ENCODE results near the gene SPTBN1. TPM values are rescaled to one million over a fixed set of nuclear protein-coding genes. Genes with fewer than 3 reads are reported as not detected.
A peak's percentile ranks its signal among the peaks of the same experiment; 100 is the strongest.

The SPTBN1 gene
- total and polyA plus RNA-seq, 9 of the 15 experiments (the other 6 are each of a cell fraction or from before 2014, with no cell fraction given) = 8.9 to 66.8 (median 31.4) TPM

GRCh38 chr2:54572636-54573536, 116.8 kb downstream of the SPTBN1 start:
- in situ Hi-C loops (cut with MboI) = no loop called here
- Histone ChIP-seq H3K79me2 (ENCODE audit: control insufficient read depth, insufficient read depth, low read length) (peaks cover 89% of the 10 kb centered on the region), H3K27ac (ENCODE audit: extremely low read depth, low read depth, low read length) (peak overlapping the region; percentile 70; the same call in 2 of the 3 replicates), H2AFZ (ENCODE audit: low read depth, low read length) (no peak overlapping the region), H3K27me3 (ENCODE audit: control insufficient read depth in 2 of 2, insufficient read depth in 2 of 2, low read length in 2 of 2) (no peaks in the 10 kb centered on the region), H4K20me1 (replicated peaks; ENCODE audit: control insufficient read depth, insufficient read depth, low read length) (peaks cover 39% of the 10 kb centered on the region), H3K36me3 (ENCODE audit: control insufficient read depth, insufficient read depth, low read length) (peaks cover 8% of the 10 kb centered on the region; the same call in 1 of the 3 replicates), H3K4me2 (ENCODE audit: insufficient read depth, low read length) (no peak overlapping the region; the same call in 1 of the 2 replicates), H3K9ac (ENCODE audit: insufficient read depth in 1 of 2, low read depth in 2 of 2, low read length in 2 of 2) (peak overlapping the region; percentile 30 to 62; a peak in 2 of 4 replicates), H3K9me3 (replicated peaks; ENCODE audit: control insufficient read depth, insufficient read depth, low read depth, low read length) (no peaks in the 10 kb centered on the region), H3K9me1 (ENCODE audit: control insufficient read depth, insufficient read depth, low read length) (peaks cover 9% of the 10 kb centered on the region), H3K4me1 (replicated peaks in 1 of 2; ENCODE audit: control insufficient read depth in 2 of 2, insufficient read depth in 2 of 2, low read length in 2 of 2) (peaks cover 23 to 73% of the 10 kb centered on the region in 2 experiments), H3K4me3 (no peak overlapping the region)
- CTCF ChIA-PET (ENCODE audit: low intra/inter-chr PET ratio) = no interaction called here
- FAIRE-seq (peak; percentile 15), ATAC-seq (peak; percentile 2; the same call in 1 of the 3 replicates), DNase-seq (ENCODE audit: extremely low read depth in 1 of 4, low spot score in 3 of 4) (peak in 1 of 4 experiments; percentile 18)
- POLR2A ChIA-PET = interaction anchor here (1.6 to 1.8 kb wide), 3 partner anchors 13 to 26 kb away, joined by 6 to 15 read pairs (median 6); no protein-coding TSS in a partner anchor
- WGBS (ENCODE audit: insufficient coverage, low coverage, missing lambda C conversion rate) = 28% methylated on average over 9 of the region's 9 CpGs
- no TSS peak for BruUV-seq (replicated peaks)
- intact Hi-C loops (cut with micrococcal nuclease) = loop anchor here (2.0 to 5.0 kb wide), 2 partner anchors 14 to 84 kb away; no protein-coding TSS in a partner anchor
- TF ChIP-seq PPARD (CRISPR knock-in tag; IDR thresholded peaks at IDR 0.05) = no peak
- no peak for TF ChIP-seq RFX5 (IDR thresholded peaks at IDR 0.05; ENCODE audit: low read depth, low read length)
- peak; percentile 13; the same call in 1 of the 2 replicates for TF ChIP-seq ZBTB7A (IDR thresholded peaks at IDR 0.05; ENCODE audit: borderline replicate concordance, control insufficient read depth, low read depth, low read length)
- no peak for TF ChIP-seq EWSR1 (IDR thresholded peaks at IDR 0.05; ENCODE audit: borderline replicate concordance, low read depth, partially characterized antibody)
- 0 out of 2 replicates have a peak, but pooled peaks have one; percentile 10 for TF ChIP-seq LEF1 (IDR thresholded peaks at IDR 0.05)
- no peak for TF ChIP-seq NCOA1 (IDR thresholded peaks at IDR 0.05; ENCODE audit: low read depth)
- TF ChIP-seq ZNF347 (CRISPR knock-in tag; IDR thresholded peaks at IDR 0.05; ENCODE audit: low read depth) = no peak
- TF ChIP-seq RBFOX2 (IDR thresholded peaks at IDR 0.05; ENCODE audit: low read depth, low read length) = 0 out of 2 replicates have a peak, but pooled peaks have one; percentile 16
- TF ChIP-seq HLTF (IDR thresholded peaks at IDR 0.05) = no peak
- TF ChIP-seq MITF (IDR thresholded peaks at IDR 0.05) = no peak
- 0 out of 4 replicates have a peak, but pooled peaks of 1 of the 2 experiments have one; percentile 7 for TF ChIP-seq ZMIZ1 (IDR thresholded peaks at IDR 0.05; ENCODE audit: low read depth in 2 of 2, low read length in 2 of 2)
- 0 out of 2 replicates have a peak, but pooled peaks have one; percentile 25 for TF ChIP-seq GABPA (tag; conservative IDR thresholded peaks at IDR 0.05; ENCODE audit: low read depth)
- TF ChIP-seq BRD4 (IDR thresholded peaks at IDR 0.05) = 0 out of 2 replicates have a peak, but pooled peaks have one; percentile 7
- 0 out of 2 replicates have a peak, but pooled peaks have one; percentile 32 for TF ChIP-seq NFRKB (IDR thresholded peaks at IDR 0.05; ENCODE audit: low read depth)
- TF ChIP-seq SOX6 (IDR thresholded peaks at IDR 0.05) = peak; percentile 53; the same call in 1 of the 2 replicates
- no peak for TF ChIP-seq ZKSCAN3 (CRISPR knock-in tag; IDR thresholded peaks at IDR 0.05)
- TF ChIP-seq CGGBP1 (CRISPR knock-in tag; IDR thresholded peaks at IDR 0.05) = no peak

Data from K562 (cell line).